Heart left ventricle (tissue), 16 donors: ENCODE data around the gene ITGBL1. TPM values are rescaled to one million over a fixed set of nuclear protein-coding genes. Genes with fewer than 3 reads are reported as not detected.

Source experiments
- ATAC-seq, 4 donors: fragments of 200-7000 bp; cut with Tn5 transposase; one replicate each; pipeline ENCODE4 v1.9.1; 2020 to 2022; ENCODE audit warnings: moderate library complexity in 4 of 4, mild to moderate bottlenecking in 3 of 4, moderate number of reproducible peaks in 1 of 4
- DNase-seq, 5 donors: peaks; one replicate each; pipeline ENCODE4 v3.0.0-alpha.2; 2020
- H3K27ac ChIP-seq, 12 donors: fragments of 200-600 bp; sonication (generic) in 4 of 12; one replicate each; pipeline versions ENCODE4 v1.5.0 to v1.8.0; 2016 to 2022; ENCODE audit warnings: mild to moderate bottlenecking in 2 of 12
- H3K27me3 ChIP-seq, 9 donors: fragments of 200-600 bp; sonication (generic) in 2 of 9; one replicate each; pipeline versions ENCODE4 v1.5.1 to v1.8.0; 2016 to 2022; ENCODE audit warnings: mild to moderate bottlenecking in 3 of 9
- H3K36me3 ChIP-seq, 9 donors: fragments of 200-600 bp; sonication (generic) in 2 of 9; one replicate each; pipeline versions ENCODE4 v1.5.0 to v1.8.0; 2018 to 2022; ENCODE audit warnings: mild to moderate bottlenecking in 2 of 9
- H3K4me1 ChIP-seq, 12 donors: fragments of 200-600 bp; sonication (generic) in 4 of 12; one replicate each; pipeline versions ENCODE4 v1.5.0 to v1.8.0; 2016 to 2022; ENCODE audit warnings: mild to moderate bottlenecking in 3 of 12
- H3K4me3 ChIP-seq, 12 donors: fragments of 200-600 bp; sonication (generic) in 4 of 12; one replicate each; pipeline versions ENCODE4 v1.5.0 to v1.8.0; 2017 to 2022; ENCODE audit warnings: mild to moderate bottlenecking in 9 of 12, moderate library complexity in 4 of 12
- H3K9me3 ChIP-seq, 12 donors: fragments of 200-600 bp; sonication (generic) in 4 of 12; one replicate each; pipeline versions ENCODE4 v1.5.0 to v1.8.0; 2016 to 2022; ENCODE audit warnings: mild to moderate bottlenecking in 1 of 12
- CTCF ChIP-seq, 12 donors: fragments of 200-600 bp; sonication (generic) in 4 of 12; IDR thresholded peaks; one replicate each; pipeline versions ENCODE4 v1.5.0 to v1.8.0; 2018 to 2022; ENCODE audit warnings: antibody characterized with exemption in 12 of 12, mild to moderate bottlenecking in 5 of 12
- POLR2A ChIP-seq, 2 donors: fragments of 450-650 bp; IDR thresholded peaks; one replicate each; pipeline ENCODE4 v1.6.1; 2017; ENCODE audit warnings: antibody characterized with exemption in 2 of 2, mild to moderate bottlenecking in 2 of 2, moderate library complexity in 2 of 2
- WGBS, 4 donors: extraction: QIAGEN DNeasy Blood & Tissue Kit in 2 of 4; methylation state at CpG; one replicate each; pipeline versions ENCODE4 v1.1.5 to v1.1.7; 2013 to 2018; 5-methylcytosine and 5-hydroxymethylcytosine counted together
- intact Hi-C, 10 donors: fragments of 100-400 bp; cut with DNase I; formaldehyde crosslinking; loops; one replicate each; pipeline versions ENCODE4 v1.11.1 to v1.14.2; 2022
- polyA plus RNA-seq, 2 donors: library from polyadenylated mRNA; stranded (reverse); fragments of 200-250 nt; gene quantifications; one replicate each; pipeline ENCODE4 v1.2.3, GENCODE V29; 2013
- total RNA-seq, 9 donors: library from RNA; depleted of rRNA in 2 of 9; stranded (reverse); fragments of >200 nt in 2 of 9; fragmentation: NEBNext Ultra II Directional in 3 of 9; extraction: Animal tissue kit (Norgen Biotek cat#: 25700) in 3 of 9; gene quantifications; one replicate each; pipeline versions ENCODE4 v1.1.0 to v1.2.4, GENCODE V29; 2016 to 2023
- donor health status: ischemic (EF 13 %, LVEDD 7.1; RV severe dilation, severe dysfunction).
- donor health status: healthy with polysubstance abuse.
- donor health status: DM: no; HTN: yes; CAD: no.
- donor health status: DM: no; HTN: no; CAD: no.
- donor health status: ischemic (EF 25% LVEDD 6.9; RV normal size, moderate dysfunction).
- donor health status: ischemic (EF 25% LVEDD 5.7; RV mildly dilated, moderate dysfunction).
- donor health status: healthy.
- donor health status: DM: yes; HTN: yes; CAD: no.
- donor health status: ischemic (EF 35%, LVEDD 5.7; RV mildly dilated, moderate dysfunction).
- donor health status: nonischemic (EF 11% LVEDD 7.7; RV severe dilation, severe dysfunction).
- donor health status: DM: yes; HTN: yes; CAD: no.
- donor health status: PGD.
- donor health status: ischemic (EF 29% LVEDD 5.4; RV normal size, mild dysfunction).
- donor health status: nonischemic (EF 23%, LVEDD 6.1; RV moderate dilation, normal function).

ITGBL1 gene
- total and polyA plus RNA-seq, 11 donors = 0.15 to 5.9 (median 2.5) TPM

DNA sequence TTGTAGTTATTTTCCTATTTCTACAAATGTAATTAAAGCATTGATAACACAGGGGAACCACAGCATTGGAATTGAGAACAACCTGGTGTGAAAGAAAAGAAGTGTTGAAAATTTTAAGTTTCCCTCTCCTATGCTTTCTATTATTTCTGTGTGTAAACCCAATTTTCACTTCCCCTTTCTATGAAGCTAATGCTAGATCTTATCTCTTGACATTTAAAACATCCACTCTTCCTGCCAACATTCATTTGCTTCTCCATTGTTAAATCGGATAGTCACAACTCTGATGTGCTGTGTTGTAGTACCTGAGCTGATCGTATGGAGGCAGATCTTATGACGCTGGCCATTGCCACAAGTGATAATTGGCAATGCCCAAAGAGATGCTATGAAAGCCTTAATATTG, 203.0 kb downstream of the ITGBL1 start:
- no peaks in the 10 kb centered on the region for H3K27me3 ChIP-seq
- DNase-seq = no peak

DNA sequence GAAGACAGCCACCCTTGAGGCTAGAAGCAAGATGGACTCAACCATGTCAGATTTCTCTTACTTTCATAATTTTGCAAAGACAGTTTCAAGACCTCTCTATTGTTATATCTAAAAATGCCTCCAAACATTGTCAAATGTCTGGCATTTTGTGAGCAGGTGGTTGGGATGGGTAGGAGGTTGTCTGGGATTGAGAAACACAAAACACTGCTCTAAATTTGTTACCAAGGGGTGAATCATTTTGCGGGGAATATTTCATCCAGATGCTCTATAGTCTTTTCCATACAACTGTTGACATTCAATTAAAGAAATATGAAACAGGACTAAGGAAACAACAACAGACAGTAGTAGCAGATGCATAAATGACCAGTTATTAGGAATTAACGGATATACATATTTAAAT, 208.2 kb downstream of the ITGBL1 start:
- no peak overlapping the region for H3K27ac ChIP-seq
- TF ChIP-seq CTCF (IDR thresholded peaks at IDR 0.05) (no peak), POLR2A (IDR thresholded peaks at IDR 0.05) (no peak)
- no peaks in the 10 kb centered on the region for H3K27me3 ChIP-seq
- no peak for DNase-seq
- intact Hi-C loops = no loop called here
- H3K4me3 ChIP-seq = no peak overlapping the region
- peaks cover 0 to 3% (median 0%) of the 10 kb centered on the region in 12 donors for H3K9me3 ChIP-seq
- WGBS, 4 donors = 87 to 91% (median 89%) methylated on average over 2 of the region's 2 CpGs
- ATAC-seq = no peak
- no peaks in the 10 kb centered on the region for H3K36me3 ChIP-seq
- H3K4me1 ChIP-seq = no peaks in the 10 kb centered on the region

More for the DNA sequence above, 203.0 kb downstream of the ITGBL1 start:
- Histone ChIP-seq H3K9me3 (no peaks in the 10 kb centered on the region), H3K4me3 (no peak overlapping the region), H3K4me1 (no peaks in the 10 kb centered on the region), H3K27ac (no peak overlapping the region), H3K36me3 (no peaks in the 10 kb centered on the region)
- intact Hi-C loops = no loop called here
- WGBS, 4 donors = 71 to 84% (median 82%) methylated on average over 3 of the region's 3 CpGs
- TF ChIP-seq POLR2A (IDR thresholded peaks at IDR 0.05) (no peak), CTCF (IDR thresholded peaks at IDR 0.05) (no peak)
- ATAC-seq = no peak

DNA sequence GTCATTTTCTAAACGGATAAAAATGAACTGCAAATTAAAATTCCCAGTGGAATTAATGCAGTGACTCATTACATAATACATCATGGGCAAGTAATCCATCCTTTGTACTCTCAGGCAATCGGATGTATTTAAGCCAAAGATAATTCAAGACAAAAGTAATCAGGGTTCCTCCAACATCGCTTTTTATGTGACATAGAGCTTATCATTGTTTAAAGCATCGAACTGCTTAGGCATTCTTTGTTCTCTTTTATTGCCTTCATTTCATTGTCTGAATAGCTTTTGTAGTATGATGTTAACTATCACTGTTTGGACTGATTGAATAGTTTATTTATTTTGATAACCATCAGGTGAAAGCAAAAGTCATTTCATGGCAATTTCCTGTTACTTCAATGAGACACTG, 209.4 kb downstream of the ITGBL1 start:
- H3K36me3 ChIP-seq = no peaks in the 10 kb centered on the region
- TF ChIP-seq CTCF (IDR thresholded peaks at IDR 0.05) (no peak), POLR2A (IDR thresholded peaks at IDR 0.05) (no peak)
- ATAC-seq = no peak
- WGBS, 4 donors = 39 to 75% (median 59%) methylated on average over 4 of the region's 4 CpGs
- peaks cover 0 to 3% (median 0%) of the 10 kb centered on the region in 12 donors for H3K9me3 ChIP-seq
- intact Hi-C loops = no loop called here
- H3K27ac ChIP-seq = no peak overlapping the region
- no peaks in the 10 kb centered on the region for H3K4me1 ChIP-seq
- no peak for DNase-seq
- H3K4me3 ChIP-seq = no peak overlapping the region
- no peaks in the 10 kb centered on the region for H3K27me3 ChIP-seq

GRCh38 chr13:101673360-101674105, 221.1 kb downstream of the ITGBL1 start:
- H3K9me3 ChIP-seq = peaks cover 0 to 5% (median 0%) of the 10 kb centered on the region in 12 donors
- no peaks in the 10 kb centered on the region for H3K36me3 ChIP-seq
- TF ChIP-seq CTCF (IDR thresholded peaks at IDR 0.05) (no peak), POLR2A (IDR thresholded peaks at IDR 0.05) (no peak)
- intact Hi-C loops = no loop called here
- 51 to 67% (median 58%) methylated on average over 4 of the region's 4 CpGs for WGBS, 4 donors
- no peak overlapping the region for H3K27ac ChIP-seq
- no peaks in the 10 kb centered on the region for H3K27me3 ChIP-seq
- ATAC-seq = no peak
- no peak overlapping the region for H3K4me3 ChIP-seq
- no peak for DNase-seq
- no peaks in the 10 kb centered on the region for H3K4me1 ChIP-seq
